WTC11 (cell line): ENCODE measurements around the gene PLA2G2E. TPM values are rescaled to one million over a fixed set of nuclear protein-coding genes. Genes with fewer than 3 reads are reported as not detected.
"Not testable (repeated sequence)": the region's sequence is repeated elsewhere in the genome, so short reads cannot be mapped to it uniquely, and the experiment has no call there.

Experiments used
- ATAC-seq: fragments of 200-7000 bp; cut with Tn5 transposase; 2 replicates; pipeline ENCODE4 v1.10.0; 2021; ENCODE audit warnings: mild to moderate bottlenecking, moderate library complexity
- CTCF ChIA-PET: fragments of 300-600 bp; sonication (Branson Sonifier 250); formaldehyde crosslinking; loops from one replicate; lab custom pipeline; 2021; ENCODE audit warnings: antibody characterized with exemption; lab: Charles Lee
- POLR2A ChIA-PET: fragments of 350-600 bp; sonication (Branson Sonifier 250); formaldehyde crosslinking; loops from one replicate; lab custom pipeline; 2021; ENCODE audit warnings: antibody characterized with exemption; lab: Charles Lee
- DNase-seq: peaks from one replicate; pipeline ENCODE4 v3.0.0; 2021; ENCODE audit warnings: low spot score
- H3K27ac Mint-ChIP-seq: 2 replicates; pipeline ENCODE4 v1.8.0; 2021; ENCODE audit warnings: mixed read lengths
- H3K27me3 Mint-ChIP-seq: 2 replicates; pipeline ENCODE4 v1.8.0; 2021; ENCODE audit warnings: low read depth, mild to moderate bottlenecking, moderate library complexity, mixed read lengths
- H3K36me3 Mint-ChIP-seq: 2 replicates; pipeline ENCODE4 v1.8.0; 2021; ENCODE audit warnings: mixed read lengths
- H3K4me1 Mint-ChIP-seq: 2 replicates; pipeline ENCODE4 v1.8.0; 2022; ENCODE audit warnings: mixed read lengths
- H3K4me3 Mint-ChIP-seq: 2 replicates; pipeline ENCODE4 v1.8.0; 2021; ENCODE audit warnings: mild to moderate bottlenecking, moderate library complexity, mixed read lengths
- H3K9me3 Mint-ChIP-seq: 2 replicates; pipeline ENCODE4 v1.8.0; 2021; ENCODE audit warnings: mixed read lengths
- ATF3 ChIP-seq: sonication (generic); formaldehyde crosslinking; conservative IDR thresholded peaks from 2 replicates; pipeline ENCODE4 v1.8.1; 2022; ENCODE audit warnings: mild to moderate bottlenecking, missing genetic modification reagents
- E2F5 ChIP-seq: sonication (generic); formaldehyde crosslinking; IDR thresholded peaks from 2 replicates; pipeline ENCODE4 v1.8.1; 2022; ENCODE audit warnings: mild to moderate bottlenecking, moderate library complexity, missing genetic modification reagents
- ERG ChIP-seq: fragments of 250-450 bp; sonication (Bioruptor Pico); IDR thresholded peaks from 2 replicates; pipeline ENCODE4 v1.8.0; 2021; ENCODE audit warnings: mild to moderate bottlenecking
- ESRRA ChIP-seq: sonication (generic); formaldehyde crosslinking; IDR thresholded peaks from 2 replicates; pipeline ENCODE4 v1.8.1; 2022; ENCODE audit warnings: mild to moderate bottlenecking, missing genetic modification reagents, borderline replicate concordance
- ETV6 ChIP-seq: sonication (generic); formaldehyde crosslinking; IDR thresholded peaks from 2 replicates; pipeline ENCODE4 v1.8.1; 2022; ENCODE audit warnings: mild to moderate bottlenecking, missing genetic modification reagents
- HMGA2 ChIP-seq: fragments of 250-450 bp; sonication (Bioruptor Pico); IDR thresholded peaks from 2 replicates; pipeline ENCODE4 v1.4.0; 2021; ENCODE audit warnings: mild to moderate bottlenecking, moderate library complexity
- JAZF1 ChIP-seq: fragments of 250-450 bp; sonication (Bioruptor Pico); IDR thresholded peaks from 2 replicates; pipeline ENCODE4 v1.9.0; 2021; ENCODE audit warnings: moderate library complexity, mild to moderate bottlenecking, inconsistent platforms
- NR1H2 ChIP-seq: sonication (generic); formaldehyde crosslinking; IDR thresholded peaks from 2 replicates; pipeline ENCODE4 v1.9.0; 2021; ENCODE audit warnings: mild to moderate bottlenecking, moderate library complexity, missing genetic modification reagents
- NR2C2 ChIP-seq: sonication (generic); formaldehyde crosslinking; IDR thresholded peaks from 2 replicates; pipeline ENCODE4 v1.8.0; 2022; ENCODE audit warnings: mild to moderate bottlenecking, missing genetic modification reagents
- OVOL2 ChIP-seq: fragments of 250-450 bp; sonication (Bioruptor Pico); IDR thresholded peaks from 2 replicates; pipeline ENCODE4 v1.9.0; 2021; ENCODE audit warnings: mild to moderate bottlenecking, borderline replicate concordance
- SMAD4 ChIP-seq: sonication (generic); formaldehyde crosslinking; IDR thresholded peaks from 2 replicates; pipeline ENCODE4 v1.8.0; 2022; ENCODE audit warnings: mild to moderate bottlenecking, missing genetic modification reagents
- SP1 ChIP-seq: sonication (generic); formaldehyde crosslinking; conservative IDR thresholded peaks from 2 replicates; pipeline ENCODE4 v1.8.1; 2022; ENCODE audit warnings: missing genetic modification reagents
- TCF7 ChIP-seq: sonication (generic); formaldehyde crosslinking; IDR thresholded peaks from 2 replicates; pipeline ENCODE4 v1.8.0; 2022; ENCODE audit warnings: mild to moderate bottlenecking, low read depth, missing genetic modification reagents, moderate library complexity
- USF2 ChIP-seq: sonication (generic); formaldehyde crosslinking; IDR thresholded peaks from 2 replicates; pipeline ENCODE4 v1.8.1; 2023; ENCODE audit warnings: mild to moderate bottlenecking, missing genetic modification reagents, moderate library complexity
- ZNF138 ChIP-seq: sonication (generic); formaldehyde crosslinking; conservative IDR thresholded peaks from 2 replicates; pipeline ENCODE4 v1.8.1; 2022; ENCODE audit warnings: mild to moderate bottlenecking, moderate library complexity, missing genetic modification reagents
- ZNF317 ChIP-seq: sonication (generic); formaldehyde crosslinking; IDR thresholded peaks from 2 replicates; pipeline ENCODE4 v1.8.1; 2023; ENCODE audit warnings: low read depth, mild to moderate bottlenecking, moderate library complexity, missing genetic modification reagents, borderline replicate concordance
- ZNF396 ChIP-seq: fragments of 250-450 bp; sonication (Bioruptor Pico); IDR thresholded peaks from 2 replicates; pipeline ENCODE4 v1.8.0; 2021; ENCODE audit warnings: mild to moderate bottlenecking, moderate library complexity, borderline replicate concordance
- ZNF416 ChIP-seq: fragments of 250-450 bp; sonication (Bioruptor Pico); IDR thresholded peaks from 2 replicates; pipeline ENCODE4 v1.9.0; 2021; ENCODE audit warnings: mild to moderate bottlenecking, inconsistent platforms
- ZNF532 ChIP-seq: fragments of 250-450 bp; sonication (Bioruptor Pico); IDR thresholded peaks from 2 replicates; pipeline ENCODE4 v1.9.0; 2021; ENCODE audit warnings: mild to moderate bottlenecking, borderline replicate concordance
- total RNA-seq: library from RNA; stranded (reverse); gene quantifications from 3 replicates; pipeline ENCODE4 v1.2.3, GENCODE V29; 2021

PLA2G2E gene
- total RNA-seq, 1 experiment from 2014 or later: not detected

GRCh38 chr1:19934336-19934735 lies 10.9 kb upstream of the PLA2G2E start (continued):
- TF ChIP-seq USF2 (CRISPR knock-in tag) (no peak), NR2C2 (CRISPR knock-in tag) (no peak), ZNF416 (CRISPR knock-in tag) (no peak)

- TF ChIP-seq TCF7 (CRISPR knock-in tag) (no peak), SP1 (CRISPR knock-in tag) (no peak), E2F5 (no peak), ZNF532 (no peak), NR1H2 (no peak), ZNF396 (CRISPR knock-in tag) (no peak), ETV6 (CRISPR knock-in tag) (no peak), JAZF1 (CRISPR knock-in tag) (no peak), OVOL2 (no peak), ZNF317 (no peak), SMAD4 (CRISPR knock-in tag) (no peak), ZNF138 (no peak), HMGA2 (CRISPR knock-in tag) (no peak), ERG (CRISPR knock-in tag) (no peak), ATF3 (no peak), ESRRA (CRISPR knock-in tag) (no peak)
- ChIA-PET CTCF (no interaction called here), POLR2A (no interaction called here)
- ATAC-seq (no peak), DNase-seq (no peak)
- 0 out of 2 replicates have a peak, but pooled peaks cover 3% of the 10 kb centered on the region for H3K4me1 Mint-ChIP-seq
- H3K9me3 Mint-ChIP-seq: peaks cover 41% of the 10 kb centered on the region
- H3K36me3 Mint-ChIP-seq: peaks cover 24% of the 10 kb centered on the region
- no peak overlapping the region for H3K4me3 Mint-ChIP-seq
- H3K27me3 Mint-ChIP-seq: peaks cover 9% of the 10 kb centered on the region
- H3K27ac Mint-ChIP-seq: no peak overlapping the region
These were observed 9.4 kb upstream of the PLA2G2E start for GRCh38 chr1:19932866-19933265.

- ATAC-seq, H3K4me1 Mint-ChIP-seq, DNase-seq, POLR2A ChIA-PET, H3K27me3 Mint-ChIP-seq, H3K27ac Mint-ChIP-seq, H3K4me3 Mint-ChIP-seq, CTCF ChIA-PET: not testable (repeated sequence)
- H3K36me3 Mint-ChIP-seq: peaks cover 12% of the 10 kb centered on the region
- peaks cover 44% of the 10 kb centered on the region for H3K9me3 Mint-ChIP-seq
These were observed 3.7 kb upstream of the PLA2G2E start for GRCh38 chr1:19927130-19927421.
